ENCODE measurements around the gene NAA10. TPM values are rescaled to one million over a fixed set of nuclear protein-coding genes. Genes with fewer than 3 reads are reported as not detected.
A peak's percentile ranks its signal among the peaks of the same experiment; 100 is the strongest.

Gene NAA10
- total and polyA plus RNA-seq, 10 donors = 56.4 to 174 (median 87.8) TPM

DNA sequence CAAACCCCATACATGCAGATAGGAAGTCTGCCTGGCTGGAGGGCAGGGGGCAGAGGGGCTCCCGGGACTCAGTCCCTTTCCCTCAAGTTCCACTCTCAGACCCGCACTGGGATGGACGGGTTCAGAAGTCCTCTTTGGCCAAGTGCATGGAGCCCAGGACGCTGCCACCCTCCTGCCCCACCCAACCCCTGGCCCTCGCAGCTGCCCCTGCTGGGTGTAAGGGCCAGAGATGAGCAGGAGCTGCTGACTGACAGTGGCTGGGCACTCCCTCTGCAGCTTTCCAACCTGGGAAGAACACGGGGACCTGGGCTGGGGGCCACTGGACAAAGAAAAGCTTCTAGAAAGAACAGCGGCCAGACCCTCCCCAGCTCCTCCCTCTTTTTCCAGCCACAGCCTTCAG lies 52.3 kb downstream of the NAA10 start:
- H3K4me3 ChIP-seq = no peak overlapping the region

DNA sequence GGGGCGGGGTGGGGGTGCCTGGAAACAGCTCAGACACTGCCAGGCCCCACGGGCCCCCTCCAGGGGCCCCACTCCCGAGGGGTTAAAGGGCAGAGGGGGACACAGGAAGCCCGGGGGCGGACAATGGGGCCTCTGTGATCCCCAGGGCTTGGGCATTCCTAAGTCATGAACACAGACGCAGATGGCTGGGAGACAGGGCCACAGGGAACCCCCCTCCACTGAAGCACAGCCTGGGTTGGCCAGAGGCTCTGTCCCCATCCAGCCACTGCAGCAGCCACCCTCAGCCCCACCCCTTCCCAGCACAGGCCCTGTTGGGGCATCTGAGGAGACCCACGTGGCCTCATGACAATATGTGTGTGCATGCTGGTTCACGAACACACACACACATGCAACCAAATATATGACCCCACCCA lies 52.7 kb downstream of the NAA10 start:
- Histone ChIP-seq H3K36me3 (no peaks in the 10 kb centered on the region), H3K4me3 (no peak overlapping the region), H3K27ac (no peak overlapping the region), H3K4me1 (peaks cover 0 to 16% (median 9%) of the 10 kb centered on the region in 6 donors), H3K9me3 (no peaks in the 10 kb centered on the region), H3K27me3 (replicated peaks in 1 of 7) (peaks cover 4 to 98% (median 73%) of the 10 kb centered on the region in 7 donors)
- no peak for DNase-seq
- intact Hi-C loops (cut with DNase I; ENCODE audit: low total_unique reads) = no loop called here
- no peak for TF ChIP-seq POLR2A (IDR thresholded peaks at IDR 0.05)
- TF ChIP-seq, protein P1, sequence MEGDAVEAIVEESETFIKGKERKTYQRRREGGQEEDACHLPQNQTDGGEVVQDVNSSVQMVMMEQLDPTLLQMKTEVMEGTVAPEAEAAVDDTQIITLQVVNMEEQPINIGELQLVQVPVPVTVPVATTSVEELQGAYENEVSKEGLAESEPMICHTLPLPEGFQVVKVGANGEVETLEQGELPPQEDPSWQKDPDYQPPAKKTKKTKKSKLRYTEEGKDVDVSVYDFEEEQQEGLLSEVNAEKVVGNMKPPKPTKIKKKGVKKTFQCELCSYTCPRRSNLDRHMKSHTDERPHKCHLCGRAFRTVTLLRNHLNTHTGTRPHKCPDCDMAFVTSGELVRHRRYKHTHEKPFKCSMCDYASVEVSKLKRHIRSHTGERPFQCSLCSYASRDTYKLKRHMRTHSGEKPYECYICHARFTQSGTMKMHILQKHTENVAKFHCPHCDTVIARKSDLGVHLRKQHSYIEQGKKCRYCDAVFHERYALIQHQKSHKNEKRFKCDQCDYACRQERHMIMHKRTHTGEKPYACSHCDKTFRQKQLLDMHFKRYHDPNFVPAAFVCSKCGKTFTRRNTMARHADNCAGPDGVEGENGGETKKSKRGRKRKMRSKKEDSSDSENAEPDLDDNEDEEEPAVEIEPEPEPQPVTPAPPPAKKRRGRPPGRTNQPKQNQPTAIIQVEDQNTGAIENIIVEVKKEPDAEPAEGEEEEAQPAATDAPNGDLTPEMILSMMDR (IDR thresholded peaks at IDR 0.05 in 8 of 11, conservative IDR thresholded peaks at IDR 0.05 in 3 of 11) = no peak
- TF ChIP-seq POLR2AphosphoS5 (IDR thresholded peaks at IDR 0.05) = no peak
- WGBS, 5 donors = 36 to 55% (median 51%) methylated on average over 3 to 8 of the region's 8 CpGs; no CpG with 5 or more reads in 1 of the 5 donors

More for the DNA sequence above, 52.3 kb downstream of the NAA10 start:
- Histone ChIP-seq H3K27ac (no peak overlapping the region), H3K9me3 (no peaks in the 10 kb centered on the region), H3K4me1 (peaks cover 0 to 16% (median 9%) of the 10 kb centered on the region in 6 donors), H3K36me3 (no peaks in the 10 kb centered on the region), H3K27me3 (replicated peaks in 1 of 7) (peaks cover 4 to 99% (median 73%) of the 10 kb centered on the region in 7 donors)
- TF ChIP-seq, protein P1 (IDR thresholded peaks at IDR 0.05 in 8 of 11, conservative IDR thresholded peaks at IDR 0.05 in 3 of 11) = no peak
- TF ChIP-seq POLR2AphosphoS5 (IDR thresholded peaks at IDR 0.05) = no peak
- TF ChIP-seq POLR2A (IDR thresholded peaks at IDR 0.05) = no peak
- intact Hi-C loops (cut with DNase I; ENCODE audit: low total_unique reads) = no loop called here
- 57 to 71% (median 61%) methylated on average over 2 to 7 of the region's 7 CpGs for WGBS, 5 donors
- no peak for DNase-seq

DNA sequence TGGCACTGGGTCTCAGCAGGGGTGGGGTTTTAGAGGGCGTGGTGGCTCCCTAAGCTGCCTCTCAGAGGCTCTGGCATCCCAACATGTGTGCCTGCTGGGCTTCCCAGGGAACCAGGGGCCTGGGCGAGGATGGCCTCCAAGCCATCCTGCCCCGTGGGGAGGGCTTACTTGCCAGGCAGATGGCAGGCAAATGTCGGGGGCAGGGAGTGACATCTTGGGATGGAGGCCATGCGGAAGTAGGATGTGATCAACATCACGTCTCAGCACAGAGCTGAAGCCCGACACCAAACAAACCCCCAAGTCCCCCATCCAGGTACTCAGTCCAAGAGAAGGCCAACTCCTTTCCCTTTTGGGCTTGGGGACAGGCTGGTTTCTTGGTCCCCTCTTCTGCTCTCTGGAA lies 53.6 kb downstream of the NAA10 start:
- TF ChIP-seq, protein P1 (IDR thresholded peaks at IDR 0.05 in 8 of 11, conservative IDR thresholded peaks at IDR 0.05 in 3 of 11) = no peak
- TF ChIP-seq POLR2A (IDR thresholded peaks at IDR 0.05) = no peak

DNA sequence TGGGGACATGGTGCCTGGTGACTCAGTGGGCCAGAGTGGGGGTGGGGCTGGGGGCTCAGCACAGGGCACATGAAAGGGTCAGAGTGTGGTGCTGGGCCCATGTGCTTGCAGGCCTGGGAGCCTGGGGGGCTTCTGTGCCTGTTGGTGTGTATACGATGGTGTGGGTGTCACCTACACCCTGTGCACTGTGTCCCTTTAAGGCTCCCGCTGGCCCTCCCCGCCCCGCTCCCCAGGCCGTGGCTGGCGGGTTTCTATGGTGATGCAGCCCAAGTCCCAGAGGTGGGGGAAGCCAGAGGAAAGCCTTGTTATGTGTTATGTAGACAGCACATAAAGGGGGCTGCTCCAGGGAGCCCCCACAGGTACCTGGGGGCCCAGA lies 54.4 kb downstream of the NAA10 start:
- no peak for TF ChIP-seq POLR2AphosphoS5 (IDR thresholded peaks at IDR 0.05)
- no peak for TF ChIP-seq POLR2A (IDR thresholded peaks at IDR 0.05)
- TF ChIP-seq, protein P1 (IDR thresholded peaks at IDR 0.05 in 8 of 11, conservative IDR thresholded peaks at IDR 0.05 in 3 of 11) = no peak
- no peaks in the 10 kb centered on the region for H3K36me3 ChIP-seq
- no peaks in the 10 kb centered on the region for H3K9me3 ChIP-seq
- H3K4me3 ChIP-seq = no peak overlapping the region
- H3K27me3 ChIP-seq (replicated peaks in 1 of 7) = peaks cover 4 to 98% (median 68%) of the 10 kb centered on the region in 7 donors
- WGBS, 5 donors = 38 to 42% (median 40%) methylated on average over 6 of the region's 6 CpGs; no CpG with 5 or more reads in 2 of the 5 donors
- DNase-seq = peak; percentile 44
- intact Hi-C loops (cut with DNase I; ENCODE audit: low total_unique reads) = no loop called here
- H3K4me1 ChIP-seq = peaks cover 0 to 7% (median 4%) of the 10 kb centered on the region in 6 donors
- no peak overlapping the region for H3K27ac ChIP-seq

More for the DNA sequence above, 53.6 kb downstream of the NAA10 start:
- peaks cover 4 to 98% (median 67%) of the 10 kb centered on the region in 7 donors for H3K27me3 ChIP-seq (replicated peaks in 1 of 7)
- intact Hi-C loops (cut with DNase I; ENCODE audit: low total_unique reads) = no loop called here
- no peaks in the 10 kb centered on the region for H3K36me3 ChIP-seq
- no peak overlapping the region for H3K27ac ChIP-seq
- H3K9me3 ChIP-seq = no peaks in the 10 kb centered on the region
- no peak overlapping the region for H3K4me3 ChIP-seq
- H3K4me1 ChIP-seq = peaks cover 0 to 11% (median 7%) of the 10 kb centered on the region in 6 donors
- WGBS, 5 donors = 37 to 100% (median 80%) methylated on average over 1 to 7 of the region's 7 CpGs
- no peak for DNase-seq

Data from spleen (tissue), 11 donors.